PFSK-1 (cell line): Measurements from ENCODE around the gene SKAP1.

Experiments used
- POLR2AphosphoS5 ChIP-seq: IDR thresholded peaks from 2 replicates; pipeline ENCODE4 v1.6.1; 2012; ENCODE audit warnings: low read depth, mild to moderate bottlenecking, control low read depth, low read length, moderate library complexity
- TAF1 ChIP-seq: IDR thresholded peaks from 2 replicates; pipeline ENCODE4 v1.6.1; 2012; ENCODE audit warnings: low read length, control low read depth, borderline replicate concordance; ENCODE audit not compliant: insufficient read depth
- TF ChIP-seq, protein P1 (sequence below), 2 experiments: IDR thresholded peaks; 2 replicates each; pipeline versions ENCODE4 v1.6.1 to v1.8.0; 2011 to 2012; ENCODE audit warnings: low read depth in 2 of 2, low read length in 2 of 2, control low read depth in 1 of 2, inconsistent platforms in 1 of 2, mild to moderate bottlenecking in 1 of 2, moderate library complexity in 1 of 2; ENCODE audit not compliant: insufficient read depth in 1 of 2

DNA sequence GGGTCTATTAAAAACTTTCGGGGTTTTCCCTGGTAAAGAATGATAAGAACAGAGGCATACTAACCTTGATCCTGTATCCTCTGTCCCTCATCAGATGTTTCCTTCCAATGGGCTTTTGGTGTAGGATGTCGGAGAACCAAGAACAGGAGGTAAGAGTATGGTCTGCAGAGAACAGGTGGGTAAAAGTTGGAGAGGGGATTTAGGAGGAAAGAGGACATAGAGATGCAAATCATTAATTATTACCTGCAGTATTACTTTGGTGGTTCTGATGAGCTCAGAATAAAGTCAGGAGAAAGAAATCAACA, 318.1 kb downstream of the SKAP1 start:
- TF ChIP-seq, protein P1, sequence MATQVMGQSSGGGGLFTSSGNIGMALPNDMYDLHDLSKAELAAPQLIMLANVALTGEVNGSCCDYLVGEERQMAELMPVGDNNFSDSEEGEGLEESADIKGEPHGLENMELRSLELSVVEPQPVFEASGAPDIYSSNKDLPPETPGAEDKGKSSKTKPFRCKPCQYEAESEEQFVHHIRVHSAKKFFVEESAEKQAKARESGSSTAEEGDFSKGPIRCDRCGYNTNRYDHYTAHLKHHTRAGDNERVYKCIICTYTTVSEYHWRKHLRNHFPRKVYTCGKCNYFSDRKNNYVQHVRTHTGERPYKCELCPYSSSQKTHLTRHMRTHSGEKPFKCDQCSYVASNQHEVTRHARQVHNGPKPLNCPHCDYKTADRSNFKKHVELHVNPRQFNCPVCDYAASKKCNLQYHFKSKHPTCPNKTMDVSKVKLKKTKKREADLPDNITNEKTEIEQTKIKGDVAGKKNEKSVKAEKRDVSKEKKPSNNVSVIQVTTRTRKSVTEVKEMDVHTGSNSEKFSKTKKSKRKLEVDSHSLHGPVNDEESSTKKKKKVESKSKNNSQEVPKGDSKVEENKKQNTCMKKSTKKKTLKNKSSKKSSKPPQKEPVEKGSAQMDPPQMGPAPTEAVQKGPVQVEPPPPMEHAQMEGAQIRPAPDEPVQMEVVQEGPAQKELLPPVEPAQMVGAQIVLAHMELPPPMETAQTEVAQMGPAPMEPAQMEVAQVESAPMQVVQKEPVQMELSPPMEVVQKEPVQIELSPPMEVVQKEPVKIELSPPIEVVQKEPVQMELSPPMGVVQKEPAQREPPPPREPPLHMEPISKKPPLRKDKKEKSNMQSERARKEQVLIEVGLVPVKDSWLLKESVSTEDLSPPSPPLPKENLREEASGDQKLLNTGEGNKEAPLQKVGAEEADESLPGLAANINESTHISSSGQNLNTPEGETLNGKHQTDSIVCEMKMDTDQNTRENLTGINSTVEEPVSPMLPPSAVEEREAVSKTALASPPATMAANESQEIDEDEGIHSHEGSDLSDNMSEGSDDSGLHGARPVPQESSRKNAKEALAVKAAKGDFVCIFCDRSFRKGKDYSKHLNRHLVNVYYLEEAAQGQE (IDR thresholded peaks at IDR 0.05; ENCODE audit: insufficient read depth in 1 of 2, low read depth in 2 of 2, low read length in 2 of 2) = no peak
- TF ChIP-seq POLR2AphosphoS5 (no peak), TAF1 (no peak)
